IMR-90 (cell line): ENCODE results near the gene SPATS2L. TPM values are rescaled to one million over a fixed set of nuclear protein-coding genes. Genes with fewer than 3 reads are reported as not detected.

ENCODE experiments used
- ATAC-seq: fragments of 200-7000 bp; cut with Tn5 transposase; 2 replicates; pipeline ENCODE4 v1.9.1; 2020; ENCODE audit warnings: low read depth, mild to moderate bottlenecking, moderate library complexity
- BruUV-seq: library from RNA; stranded (reverse); fragments of 400-500 nt; replicated peaks from 2 replicates; lab custom pipeline; 2021; lab: Mats Ljungman, UMichigan
- CTCF ChIA-PET: fragments of 300-600 bp; formaldehyde crosslinking; extraction: SDS; loops from one replicate; lab custom pipeline; 2021; ENCODE audit warnings: antibody characterized with exemption; lab: Yijun Ruan, JAX
- POLR2A ChIA-PET: fragments of 300-600 bp; sonication (Branson Sonifier 250); formaldehyde crosslinking; loops from one replicate; lab custom pipeline; 2022; ENCODE audit warnings: antibody characterized with exemption; ENCODE audit not compliant: unreplicated experiment; lab: Charles Lee
- DNase-seq: peaks from one replicate; pipeline ENCODE4 v3.0.0; 2013
- H2AFZ ChIP-seq: replicated peaks from 2 replicates; pipeline ENCODE3; 2013; ENCODE audit warnings: low read length, mild to moderate bottlenecking; ENCODE audit not compliant: poor library complexity
- H2AK5ac ChIP-seq: 2 replicates; pipeline ENCODE4 v1.6.1; 2013; ENCODE audit warnings: low read depth, low read length, inconsistent platforms
- H2AK9ac ChIP-seq: replicated peaks from 2 replicates; pipeline ENCODE3; 2013; ENCODE audit warnings: mild to moderate bottlenecking, low read depth, low read length, moderate library complexity; ENCODE audit not compliant: poor library complexity
- H2BK120ac ChIP-seq: 2 replicates; pipeline ENCODE4 v1.6.1; 2013; ENCODE audit warnings: low read depth, low read length, inconsistent platforms
- H2BK15ac ChIP-seq: 3 replicates; pipeline ENCODE4 v1.6.1; 2013; ENCODE audit warnings: low read depth, low read length, inconsistent platforms
- H2BK20ac ChIP-seq: 2 replicates; pipeline ENCODE4 v1.6.1; 2013; ENCODE audit warnings: low read depth, mild to moderate bottlenecking, inconsistent platforms, low read length, moderate library complexity
- H2BK5ac ChIP-seq: 2 replicates; pipeline ENCODE4 v1.6.1; 2013; ENCODE audit warnings: mild to moderate bottlenecking, low read depth, low read length, inconsistent platforms; ENCODE audit not compliant: poor library complexity, severe bottlenecking
- H3K14ac ChIP-seq: replicated peaks from 2 replicates; pipeline ENCODE4 v1.6.1; 2013; ENCODE audit warnings: low read depth, low read length, inconsistent platforms
- H3K18ac ChIP-seq: 2 replicates; pipeline ENCODE4 v1.6.1; 2013; ENCODE audit warnings: low read depth, low read length, control low read depth
- H3K23ac ChIP-seq: 2 replicates; pipeline ENCODE4 v1.6.1; 2013; ENCODE audit warnings: low read depth, low read length, inconsistent platforms
- H3K27ac ChIP-seq: 2 replicates; pipeline ENCODE4 v1.5.1; 2013; ENCODE audit warnings: mild to moderate bottlenecking, control low read depth, low read length; ENCODE audit not compliant: insufficient read depth
- H3K27me3 ChIP-seq: 2 replicates; pipeline ENCODE4 v1.6.1; 2013; ENCODE audit warnings: low read length; ENCODE audit not compliant: control insufficient read depth, insufficient read depth
- H3K36me3 ChIP-seq: 2 replicates; pipeline ENCODE4 v1.6.1; 2013; ENCODE audit warnings: low read length, mixed read lengths; ENCODE audit not compliant: control insufficient read depth, insufficient read depth
- H3K4ac ChIP-seq: 2 replicates; pipeline ENCODE4 v1.6.1; 2013; ENCODE audit warnings: low read depth, low read length, inconsistent platforms
- H3K4me1 ChIP-seq: 2 replicates; pipeline ENCODE4 v1.6.1; 2013; ENCODE audit warnings: low read length, mixed read lengths; ENCODE audit not compliant: control insufficient read depth, insufficient read depth
- H3K4me2 ChIP-seq: 2 replicates; pipeline ENCODE4 v1.6.1; 2013; ENCODE audit warnings: low read depth, mild to moderate bottlenecking, control low read depth, low read length, moderate library complexity
- H3K4me3 ChIP-seq: 2 replicates; pipeline ENCODE4 v1.5.1; 2013; ENCODE audit warnings: low read depth, mild to moderate bottlenecking, control low read depth, low read length, moderate library complexity; ENCODE audit not compliant: insufficient read depth
- H3K56ac ChIP-seq: 2 replicates; pipeline ENCODE4 v1.6.1; 2013; ENCODE audit warnings: low read length, inconsistent platforms; ENCODE audit not compliant: insufficient read depth; ENCODE audit errors: extremely low read depth
- H3K79me1 ChIP-seq, 2 experiments: 2 replicates each; pipeline ENCODE4 v1.6.1; 2013; ENCODE audit warnings: low read length in 2 of 2, inconsistent platforms in 1 of 2, low read depth in 1 of 2
- H3K9ac ChIP-seq: 2 replicates; pipeline ENCODE4 v1.6.1; 2013; ENCODE audit warnings: low read depth, low read length, control low read depth
- H3K9me1 ChIP-seq: 2 replicates; pipeline ENCODE4 v1.6.1; 2013; ENCODE audit warnings: low read length, inconsistent platforms; ENCODE audit not compliant: insufficient read depth
- H3K9me3 ChIP-seq: 2 replicates; pipeline ENCODE4 v1.6.1; 2013; ENCODE audit warnings: low read length; ENCODE audit not compliant: control insufficient read depth, insufficient read depth
- H4K20me1 ChIP-seq: 2 replicates; pipeline ENCODE4 v1.6.1; 2013; ENCODE audit warnings: low read length, inconsistent platforms; ENCODE audit not compliant: insufficient read depth
- H4K5ac ChIP-seq: 2 replicates; pipeline ENCODE4 v1.6.1; 2013; ENCODE audit warnings: mild to moderate bottlenecking, low read depth, low read length, control low read depth
- H4K8ac ChIP-seq, 2 experiments: 2 replicates each; pipeline ENCODE4 v1.6.1; 2013; ENCODE audit warnings: low read depth in 2 of 2, low read length in 2 of 2, control low read depth in 1 of 2, inconsistent platforms in 1 of 2
- H4K91ac ChIP-seq: 2 replicates; pipeline ENCODE4 v1.6.1; 2013; ENCODE audit warnings: low read depth, low read length, inconsistent platforms; ENCODE audit not compliant: insufficient read depth
- BHLHE40 ChIP-seq: fragments of 150-350 bp; IDR thresholded peaks from 2 replicates; pipeline ENCODE4 v1.6.1; 2016; ENCODE audit warnings: mild to moderate bottlenecking, low read depth, low read length
- CEBPB ChIP-seq: IDR thresholded peaks from 2 replicates; pipeline ENCODE4 v1.6.1; 2012; ENCODE audit warnings: low read depth, low read length, improper control_type of control experiment
- CHD1 ChIP-seq: IDR thresholded peaks from 2 replicates; pipeline ENCODE4 v1.6.1; 2012; ENCODE audit warnings: low read depth, low read length, improper control_type of control experiment
- ELK1 ChIP-seq: fragments of 150-350 bp; IDR thresholded peaks from 2 replicates; pipeline ENCODE4 v1.6.1; 2016; ENCODE audit warnings: low read depth, mild to moderate bottlenecking, low read length, moderate library complexity, borderline replicate concordance
- FOS ChIP-seq: fragments of 150-350 bp; IDR thresholded peaks from 2 replicates; pipeline ENCODE4 v1.6.1; 2016; ENCODE audit warnings: low read depth, low read length
- MAFK ChIP-seq: IDR thresholded peaks from 2 replicates; pipeline ENCODE4 v1.6.1; 2012; ENCODE audit warnings: low read depth, low read length, improper control_type of control experiment
- MAZ ChIP-seq: IDR thresholded peaks from 2 replicates; pipeline ENCODE4 v1.6.1; 2012; ENCODE audit warnings: low read depth, mild to moderate bottlenecking, low read length, improper control_type of control experiment, moderate library complexity, borderline replicate concordance
- MXI1 ChIP-seq: IDR thresholded peaks from 2 replicates; pipeline ENCODE4 v1.6.1; 2012; ENCODE audit warnings: low read depth, mild to moderate bottlenecking, low read length, moderate library complexity, borderline replicate concordance
- NFE2L2 ChIP-seq: fragments of 150-350 bp; IDR thresholded peaks from 2 replicates; pipeline ENCODE4 v1.6.1; 2016; ENCODE audit warnings: low read depth, mild to moderate bottlenecking, low read length
- POLR2A ChIP-seq: IDR thresholded peaks from 2 replicates; pipeline ENCODE4 v1.6.1; 2012; ENCODE audit warnings: mild to moderate bottlenecking, low read depth, low read length
- RAD21 ChIP-seq: IDR thresholded peaks from 2 replicates; pipeline ENCODE4 v1.6.1; 2012; ENCODE audit warnings: low read length, improper control_type of control experiment
- RCOR1 ChIP-seq: IDR thresholded peaks from 2 replicates; pipeline ENCODE4 v1.6.1; 2012; ENCODE audit warnings: mild to moderate bottlenecking, low read length, improper control_type of control experiment; ENCODE audit not compliant: insufficient replicate concordance
- RFX5 ChIP-seq: IDR thresholded peaks from 2 replicates; pipeline ENCODE4 v1.8.0; 2012; ENCODE audit warnings: low read depth, mild to moderate bottlenecking, low read length, moderate library complexity
- SMC3 ChIP-seq: fragments of 150-350 bp; IDR thresholded peaks from 2 replicates; pipeline ENCODE4 v1.6.1; 2016; ENCODE audit warnings: low read depth, mild to moderate bottlenecking, antibody characterized with exemption, low read length, moderate library complexity
- WGBS, 2 experiments: methylation state at CpG; one replicate each; pipeline versions ENCODE4 v1.1.5 to v1.1.7; 2013; ENCODE audit warnings: missing lambda C conversion rate in 2 of 2; ENCODE audit not compliant: insufficient read length in 1 of 2; ENCODE audit errors: extremely low coverage in 2 of 2; 5-methylcytosine and 5-hydroxymethylcytosine counted together
- dilution Hi-C: fragments of 300-500 bp; cut with HindIII; formaldehyde crosslinking; loops from one replicate; pipeline ENCODE4 v1.14.3; 2018; ENCODE audit warnings: low sequenced_read_pairs; ENCODE audit not compliant: unreplicated experiment
- in situ Hi-C: fragments of 300-500 bp; cut with MboI; formaldehyde crosslinking; loops from 3 replicates; pipeline ENCODE4 v1.14.3; 2019; ENCODE audit warnings: low sequenced_read_pairs, inconsistent platforms, mixed read lengths
- intact Hi-C: fragments of 100-400 bp; cut with micrococcal nuclease; formaldehyde crosslinking; loops from 2 replicates; pipeline ENCODE4 v1.10.0; 2022
- polyA plus RNA-seq, 3 experiments: library from polyadenylated mRNA; depleted of rRNA; stranded (reverse); fragments of >200 nt; gene quantifications; 2 replicates each; pipeline ENCODE4 v1.2.3, GENCODE V29; 2012; ENCODE audit warnings: low replicate concordance in 1 of 3
- total RNA-seq: library from RNA; depleted of rRNA; stranded (reverse); fragments of >200 nt; gene quantifications from 2 replicates; pipeline ENCODE4 v1.2.3, GENCODE V29; 2012

SPATS2L gene
- total and polyA plus RNA-seq, 2 of the 4 experiments (the other 2 are of a cell fraction) = 118 to 155 TPM

GRCh38 chr2:200297100-200297499 is 9.4 kb upstream of the SPATS2L start:
- H3K4me1 ChIP-seq = peaks cover 9% of the 10 kb centered on the region
- in situ Hi-C loops (no loop called here), intact Hi-C loops (no loop called here), dilution Hi-C loops (no loop called here)
- no peak overlapping the region for H4K5ac ChIP-seq
- no peaks in the 10 kb centered on the region for H3K36me3 ChIP-seq
- no peak overlapping the region for H2AFZ ChIP-seq
- H3K14ac ChIP-seq = no peak overlapping the region
- no peak overlapping the region for H2BK20ac ChIP-seq
- BruUV-seq = no TSS peak
- H4K91ac ChIP-seq = no peak overlapping the region
- H3K79me1 ChIP-seq = 0 out of 4 replicates have a peak, but pooled peaks cover 0 to 3% of the 10 kb centered on the region in 2 experiments
- no peaks in the 10 kb centered on the region; the same call in 1 of the 2 replicates for H3K27me3 ChIP-seq
- ChIA-PET CTCF (no interaction called here), POLR2A (no interaction called here)
- no peak overlapping the region for H3K4me3 ChIP-seq
- no peak overlapping the region for H2AK9ac ChIP-seq
- H3K4ac ChIP-seq = no peak overlapping the region
- DNase-seq (no peak), ATAC-seq (no peak)
- peaks cover 7% of the 10 kb centered on the region; the same call in 1 of the 2 replicates for H3K9me1 ChIP-seq
- H2AK5ac ChIP-seq = no peak overlapping the region
- H4K20me1 ChIP-seq = no peaks in the 10 kb centered on the region
- no peak overlapping the region for H2BK5ac ChIP-seq
- no peak overlapping the region; the same call in 2 of the 3 replicates for H2BK15ac ChIP-seq
- H3K27ac ChIP-seq = no peak overlapping the region
- H3K4me2 ChIP-seq = no peak overlapping the region
- H2BK120ac ChIP-seq = no peak overlapping the region
- no peak overlapping the region for H3K18ac ChIP-seq
- TF ChIP-seq RFX5 (no peak), RCOR1 (no peak), ELK1 (no peak), CHD1 (no peak), NFE2L2 (no peak), SMC3 (no peak), RAD21 (no peak), MAFK (no peak), FOS (no peak), MAZ (no peak), POLR2A (no peak), CEBPB (no peak), MXI1 (no peak), BHLHE40 (no peak)
- H3K9ac ChIP-seq = no peak overlapping the region
- H3K23ac ChIP-seq = no peak overlapping the region
- no peak overlapping the region for H4K8ac ChIP-seq
- no CpG with 5 or more reads among the region's 5 CpGs for WGBS, 2 experiments
- H3K56ac ChIP-seq = no peak overlapping the region
- no peaks in the 10 kb centered on the region for H3K9me3 ChIP-seq
